Inferior parietal cortex (tissue), 1 donor: ENCODE results near the gene TAF4B.
"Not testable (repeated sequence)": the region's sequence is repeated elsewhere in the genome, so short reads cannot be mapped to it uniquely, and the experiment has no call there.

Source experiments
- DNase-seq: peaks from one replicate; pipeline ENCODE4 v3.0.0-alpha.2; 2016; ENCODE audit errors: extremely low spot score

TAF4B gene

DNA sequence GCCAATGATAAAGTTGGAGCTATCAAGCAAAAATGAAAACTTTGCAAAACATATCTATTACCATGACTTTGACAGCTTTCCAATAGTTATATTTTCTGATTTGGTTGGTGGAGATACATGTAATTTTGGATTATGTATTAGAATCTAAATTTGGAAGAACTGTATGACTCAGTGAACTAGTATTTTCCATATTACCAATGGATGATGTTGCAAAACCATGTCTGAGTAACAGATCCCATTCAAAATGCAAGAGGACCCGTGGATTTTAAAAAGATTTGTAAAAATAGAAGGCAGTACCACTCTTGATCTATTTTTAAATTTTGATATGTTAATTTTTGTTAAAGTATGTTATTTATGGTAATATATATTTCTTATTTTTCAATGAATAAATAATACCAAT lies 83.0 kb downstream of the TAF4B start:
- no peak for DNase-seq

DNA sequence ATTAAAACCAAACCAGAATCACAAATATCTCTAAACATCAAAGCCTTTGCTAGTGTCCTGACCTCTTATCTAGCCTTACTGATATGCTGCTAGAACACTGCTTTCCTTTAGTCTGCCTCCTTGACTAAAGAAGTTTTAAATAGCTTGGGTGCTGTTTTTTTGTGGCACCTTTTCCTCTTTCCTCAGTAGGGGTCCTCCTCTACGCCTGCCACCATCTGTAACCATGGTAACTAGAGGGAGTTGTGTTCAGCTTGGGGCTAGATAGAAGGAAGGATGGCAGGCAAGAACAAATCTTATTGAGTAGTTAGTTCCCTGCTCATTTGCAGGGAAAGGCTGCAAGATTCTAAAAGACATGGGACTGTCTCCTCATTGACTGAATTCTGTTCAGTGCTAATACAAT lies 86.0 kb downstream of the TAF4B start:
- DNase-seq: no peak

DNA sequence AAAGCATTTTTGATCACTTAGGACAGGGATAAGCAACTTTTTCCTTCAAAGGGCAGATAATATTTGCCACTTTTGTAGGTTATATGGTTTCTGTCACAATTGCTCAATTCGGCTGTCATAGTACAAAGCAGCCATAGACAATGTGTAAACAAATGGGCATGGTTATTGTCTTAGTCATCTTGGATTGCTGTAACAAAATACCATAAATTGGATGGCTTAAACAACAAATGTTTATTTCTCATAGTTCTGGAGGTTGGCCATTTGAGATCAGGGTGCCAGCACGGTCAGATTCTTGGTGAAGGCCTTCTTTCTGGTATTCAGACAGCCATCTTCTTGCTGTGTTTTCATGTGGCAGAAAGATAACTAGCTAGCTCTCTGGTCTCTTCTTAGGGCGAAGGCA lies 91.2 kb downstream of the TAF4B start:
- no peak for DNase-seq

DNA sequence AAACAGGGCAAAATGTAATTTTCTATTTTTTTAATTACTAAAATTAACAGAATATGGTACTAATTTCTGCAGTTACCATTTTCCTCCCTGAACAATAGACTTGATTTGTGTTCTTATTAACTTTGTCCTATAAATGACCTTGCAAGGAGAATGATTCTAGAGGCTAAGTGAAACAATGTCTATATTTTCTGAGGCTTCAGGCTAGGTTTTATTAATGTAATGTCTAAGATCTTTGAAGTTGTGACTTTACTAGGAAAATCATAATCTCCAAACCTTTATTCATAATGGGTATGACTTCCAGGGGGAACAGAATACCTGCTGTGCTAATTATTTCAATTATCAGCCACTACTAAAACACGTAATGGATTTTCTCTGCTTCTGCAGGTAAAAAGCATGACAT lies 94.4 kb downstream of the TAF4B start:
- no peak for DNase-seq

DNA sequence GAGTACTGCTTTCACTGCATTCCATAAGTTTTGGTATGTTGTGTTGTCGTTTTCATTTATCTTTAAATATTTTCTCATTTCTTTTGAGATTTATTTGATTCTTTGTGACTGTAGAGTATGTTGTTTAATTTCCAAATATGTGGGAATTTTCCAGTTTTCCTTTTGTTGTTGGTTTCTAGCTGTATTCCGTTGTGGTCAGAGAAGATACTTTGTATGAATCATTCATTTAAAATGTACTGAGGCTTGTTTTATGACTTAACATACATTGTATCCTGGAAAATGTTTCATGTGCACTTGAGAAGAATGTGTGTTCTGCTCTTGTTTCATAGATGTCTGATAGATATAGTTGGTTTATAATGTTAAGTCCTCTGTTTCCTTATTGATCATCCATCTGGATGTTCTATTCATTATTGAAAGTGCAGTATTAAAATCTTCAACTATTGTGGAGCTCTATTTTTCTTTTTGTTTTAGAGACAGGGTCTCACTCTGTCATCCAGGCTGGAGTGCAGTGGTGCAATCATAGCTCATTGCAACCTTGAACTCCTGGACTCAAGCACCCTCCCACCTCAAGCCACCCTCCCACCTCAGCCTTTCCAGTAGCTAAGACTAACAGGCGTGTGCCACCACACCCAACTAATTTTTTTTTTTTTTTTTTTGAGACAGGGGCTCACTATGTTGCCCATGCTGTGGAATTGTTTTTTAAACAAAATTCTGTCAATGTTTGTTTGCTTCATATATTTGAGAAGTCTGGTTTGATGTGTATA lies 96.8 kb downstream of the TAF4B start:
- no peak for DNase-seq

DNA sequence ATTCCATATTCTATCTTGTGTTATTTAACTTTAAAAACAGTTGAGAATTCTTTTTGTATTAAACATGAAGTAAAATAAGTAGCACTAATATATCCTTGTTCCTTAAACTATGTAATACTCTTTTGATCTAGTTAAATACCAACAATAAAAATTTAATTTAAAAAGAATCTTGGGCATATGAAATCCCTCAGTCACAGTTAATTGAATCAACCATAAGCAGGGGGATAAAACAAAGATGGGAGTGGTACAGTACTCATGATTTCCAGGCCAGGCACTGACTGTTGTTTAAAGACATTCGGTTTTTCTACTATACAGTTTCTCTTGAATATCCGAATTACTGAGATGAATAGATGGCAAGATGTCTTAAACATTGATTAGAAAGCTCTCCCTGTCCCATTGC lies 99.5 kb downstream of the TAF4B start:
- no peak for DNase-seq

DNA sequence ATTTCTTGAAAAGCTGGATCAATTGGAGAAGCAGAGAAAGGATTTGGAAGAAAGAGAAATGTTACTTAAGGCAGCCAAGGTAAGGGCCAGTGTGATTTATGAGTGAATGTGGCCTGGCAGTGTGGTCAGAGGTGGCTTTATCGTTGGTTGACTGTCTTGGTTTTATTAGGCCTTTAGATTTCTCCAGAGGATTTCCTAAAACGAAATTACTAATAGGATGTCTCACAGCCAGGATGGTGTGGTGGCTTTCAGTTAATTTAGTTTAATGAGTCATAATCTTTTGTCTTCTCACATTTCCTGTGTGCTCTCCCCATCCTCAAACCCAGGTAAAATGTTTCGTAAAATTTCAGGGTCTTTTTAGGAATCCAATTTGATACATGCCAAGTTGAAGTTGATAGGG lies 100.8 kb downstream of the TAF4B start:
- DNase-seq: no peak

DNA sequence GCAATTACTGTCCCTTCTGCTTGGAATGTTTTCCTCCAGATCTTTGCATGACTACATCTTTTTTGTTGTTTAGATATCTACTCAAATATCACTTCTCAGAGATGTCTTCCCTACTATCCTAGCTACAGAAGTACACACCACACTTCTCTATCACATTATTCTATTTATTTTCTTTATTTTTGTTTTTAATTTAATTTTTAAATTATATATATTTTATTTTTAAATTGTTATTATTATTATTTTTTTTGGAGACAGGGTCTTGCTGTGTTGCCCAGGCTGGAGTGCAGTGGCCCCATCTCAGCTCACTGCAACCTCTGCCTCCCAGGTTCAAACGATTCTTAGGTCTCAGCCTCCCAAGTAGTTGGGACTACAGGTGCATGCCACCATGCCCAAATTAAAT lies 106.7 kb downstream of the TAF4B start:
- DNase-seq: no peak

DNA sequence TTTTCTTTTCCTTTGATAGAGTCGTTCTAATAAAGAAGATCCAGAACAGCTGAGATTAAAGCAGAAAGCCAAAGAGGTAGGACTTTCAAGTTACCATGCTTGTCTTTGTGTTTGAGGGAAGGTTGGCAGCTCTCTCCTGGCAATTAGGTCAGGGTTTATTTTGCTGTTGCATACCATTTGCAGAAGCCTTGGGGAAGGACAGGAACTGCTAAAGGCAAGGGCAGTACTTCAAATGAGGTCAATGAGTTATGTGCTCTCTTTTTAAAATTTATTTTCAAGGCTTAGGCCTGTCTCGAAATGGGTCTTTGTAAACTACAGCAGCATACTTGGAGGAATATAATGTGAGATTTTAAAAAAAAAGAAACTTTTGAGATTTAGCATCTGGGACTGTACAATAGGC lies 108.9 kb downstream of the TAF4B start:
- DNase-seq: no peak

DNA sequence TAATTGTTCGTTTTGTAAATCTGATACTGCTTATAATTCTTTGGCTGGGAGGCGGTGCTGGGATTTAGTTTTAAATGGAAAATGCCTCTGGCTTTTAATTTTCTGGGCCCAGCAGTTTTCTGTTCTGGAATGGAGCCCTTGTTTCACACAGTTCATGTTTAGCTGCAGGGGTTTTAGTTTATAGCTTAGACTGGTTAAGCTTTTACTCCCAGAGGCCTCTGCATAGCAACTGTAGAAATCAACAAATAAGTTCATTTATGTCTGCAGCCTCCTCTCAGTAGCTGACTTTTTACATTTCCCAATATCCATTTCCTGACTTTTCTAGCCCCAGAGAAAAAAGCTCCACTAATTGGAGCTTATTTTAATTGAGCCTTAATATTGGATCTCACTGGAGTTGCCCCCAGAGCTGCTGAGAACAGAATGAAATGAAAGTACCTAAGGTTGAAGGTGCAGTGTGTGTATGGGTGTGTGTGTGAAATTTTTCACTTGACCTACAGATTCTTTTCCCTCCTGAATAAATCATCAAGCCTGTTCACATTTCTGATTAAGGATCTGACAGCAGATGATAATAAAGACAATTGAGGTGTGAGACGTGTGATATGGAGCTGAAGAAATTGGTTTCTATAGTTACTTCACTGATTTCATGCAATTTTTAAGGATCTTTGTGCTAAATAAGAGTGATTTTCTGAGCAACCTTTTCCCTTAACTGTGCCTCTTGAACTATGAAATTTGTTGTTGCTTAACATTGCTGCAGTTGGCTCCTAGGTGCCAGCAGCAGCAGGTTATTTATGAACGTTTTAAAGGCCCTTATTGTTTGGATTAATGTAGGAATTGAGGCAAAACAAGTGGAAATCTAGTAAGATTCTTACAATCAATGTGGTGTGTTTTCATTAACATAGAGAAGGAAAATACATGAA lies 109.6 kb downstream of the TAF4B start:
- DNase-seq: peak; percentile 14

DNA sequence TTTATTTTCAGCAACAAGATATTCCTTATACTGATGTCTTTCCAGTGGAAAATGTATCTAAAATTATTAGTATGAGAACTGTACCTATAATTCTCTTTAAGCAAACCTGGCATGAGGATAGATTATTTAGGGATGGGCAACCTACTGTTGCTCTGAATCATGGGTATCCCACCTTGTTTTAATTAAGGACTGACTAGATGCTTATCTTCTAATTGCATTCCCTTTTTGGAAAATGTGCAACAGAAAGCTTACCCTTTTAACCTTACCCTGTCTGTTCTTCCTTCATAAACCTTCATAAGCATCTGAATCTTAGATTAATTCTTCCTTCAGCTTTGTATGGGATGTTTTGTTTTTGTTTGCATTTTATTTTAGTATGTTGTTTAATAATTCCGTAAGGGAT lies 110.3 kb downstream of the TAF4B start:
- no peak for DNase-seq

DNA sequence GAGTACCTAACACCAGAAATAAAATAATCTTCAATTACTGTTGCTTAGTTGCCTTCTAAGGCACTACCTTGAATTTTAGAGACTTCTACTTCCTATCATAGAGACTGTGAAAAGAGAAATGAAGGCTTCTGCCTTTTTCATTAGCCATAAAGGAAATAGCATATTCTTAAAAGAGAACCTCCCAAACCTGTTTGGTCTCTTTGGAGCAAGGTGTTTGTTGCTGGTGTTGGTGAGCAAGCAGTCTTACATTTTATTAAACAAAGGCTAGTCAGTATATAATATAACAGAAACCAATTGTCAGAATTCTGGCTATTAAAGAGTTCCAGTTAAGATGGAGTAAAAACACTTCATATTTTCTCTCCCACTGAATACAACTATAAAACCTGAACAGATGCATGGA lies 116.4 kb downstream of the TAF4B start:
- DNase-seq: no peak

DNA sequence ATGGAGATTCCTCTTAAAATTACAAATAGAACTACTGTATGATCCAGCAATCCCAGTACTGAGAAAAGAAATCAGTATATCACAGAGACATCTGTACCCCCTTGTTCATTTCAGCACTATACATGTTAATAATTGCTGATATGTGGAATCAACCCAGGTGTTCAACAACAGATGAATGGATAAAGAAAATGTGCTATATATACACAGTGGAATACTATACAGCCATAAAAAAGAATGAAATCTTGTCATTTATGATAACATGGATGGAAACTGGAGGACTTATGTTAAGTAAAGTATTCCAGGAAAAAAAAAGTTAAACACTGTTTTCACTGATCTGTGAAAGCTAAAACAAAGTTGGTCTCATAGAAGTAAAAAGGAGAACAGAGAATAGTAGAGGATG lies 124.7 kb downstream of the TAF4B start:
- DNase-seq: no peak

DNA sequence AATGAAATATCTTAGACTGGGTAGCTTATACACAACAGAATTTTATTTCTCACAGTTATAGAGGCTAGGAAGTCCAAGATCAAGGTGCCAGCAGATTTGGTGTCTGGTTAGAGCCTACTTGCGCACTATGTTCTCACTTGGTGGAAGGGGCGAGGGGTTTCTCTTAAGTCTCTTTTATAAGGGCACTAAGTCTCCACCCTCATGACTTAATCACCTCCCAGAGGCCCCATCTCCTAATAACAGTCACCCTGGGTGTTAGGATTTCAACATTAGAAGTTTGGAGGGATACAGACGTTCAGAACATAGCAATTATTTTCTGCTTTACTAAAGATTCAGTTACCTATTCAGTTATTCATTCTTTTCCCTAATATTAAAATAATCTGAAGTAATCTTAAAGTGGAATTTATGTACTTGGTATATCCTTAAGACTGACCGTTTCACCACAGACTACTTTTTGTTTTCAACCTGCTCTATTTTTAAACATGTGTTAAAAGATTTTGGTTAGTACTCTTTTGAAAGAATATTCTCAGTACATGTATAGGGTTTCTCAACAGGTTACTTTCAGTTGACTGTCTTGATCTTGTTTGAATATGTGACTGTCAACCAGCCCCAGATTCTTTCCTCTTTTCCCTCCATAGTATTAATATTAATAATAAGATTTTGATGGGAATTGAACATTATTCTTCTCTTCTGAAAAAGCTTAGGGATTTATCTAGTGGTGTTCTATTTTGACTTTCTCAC lies 130.0 kb downstream of the TAF4B start:
- no peak for DNase-seq

DNA sequence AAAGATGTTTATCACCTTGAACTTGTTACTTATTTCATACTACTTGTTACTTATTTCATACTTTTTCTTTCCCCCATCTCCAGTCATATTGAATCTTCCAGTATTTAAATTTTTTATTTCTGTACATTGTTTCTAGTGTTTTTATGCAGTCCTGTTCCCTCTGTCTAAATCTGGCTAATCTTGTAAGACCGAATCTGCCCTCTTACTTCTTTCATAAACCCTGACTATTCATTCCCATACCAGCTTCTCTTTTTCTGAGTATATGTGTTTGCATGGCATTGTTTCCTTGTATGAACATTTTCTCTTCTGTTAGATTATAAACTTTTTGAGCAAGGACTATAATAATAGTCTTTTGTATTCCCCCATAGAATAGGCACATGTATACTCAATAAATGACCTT lies 131.7 kb downstream of the TAF4B start:
- DNase-seq: no peak

DNA sequence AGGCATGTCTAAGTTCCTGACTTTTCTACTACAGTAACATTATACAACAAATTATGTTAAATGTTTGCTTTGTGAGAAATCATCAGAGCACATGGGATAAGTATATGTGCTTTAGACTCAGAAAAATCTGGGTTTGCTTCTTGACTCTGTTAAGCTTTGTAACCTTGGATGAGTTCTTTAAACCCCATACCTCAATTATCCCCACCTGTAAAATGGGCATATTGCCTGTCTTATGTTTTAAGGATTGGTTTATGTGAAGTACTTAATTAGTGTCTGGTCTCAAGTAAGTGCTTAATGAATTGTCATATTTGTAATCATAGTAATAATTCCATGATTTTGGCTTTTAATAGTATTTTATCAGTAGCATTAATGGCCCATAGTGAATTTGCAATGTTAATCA lies 135.8 kb downstream of the TAF4B start:
- DNase-seq: no peak

DNA sequence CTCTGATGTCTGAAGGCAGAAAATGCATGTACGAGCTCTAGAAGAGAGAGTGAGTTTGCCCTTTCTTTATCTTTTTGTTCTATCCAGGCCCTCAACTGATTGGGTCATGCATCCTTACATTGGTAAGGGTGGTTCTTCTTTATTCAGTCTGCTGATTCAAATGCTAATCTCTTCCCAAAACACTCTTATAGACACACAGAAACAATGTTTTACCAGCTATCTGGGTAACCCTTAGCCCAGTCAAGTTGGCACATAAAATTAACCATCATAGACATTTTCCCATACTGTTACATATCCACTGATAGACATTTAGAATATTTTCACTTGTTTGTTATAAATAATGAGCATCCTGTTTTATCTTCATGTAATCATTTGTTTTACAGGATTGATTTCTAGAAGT lies 141.2 kb downstream of the TAF4B start:
- no peak for DNase-seq

DNA sequence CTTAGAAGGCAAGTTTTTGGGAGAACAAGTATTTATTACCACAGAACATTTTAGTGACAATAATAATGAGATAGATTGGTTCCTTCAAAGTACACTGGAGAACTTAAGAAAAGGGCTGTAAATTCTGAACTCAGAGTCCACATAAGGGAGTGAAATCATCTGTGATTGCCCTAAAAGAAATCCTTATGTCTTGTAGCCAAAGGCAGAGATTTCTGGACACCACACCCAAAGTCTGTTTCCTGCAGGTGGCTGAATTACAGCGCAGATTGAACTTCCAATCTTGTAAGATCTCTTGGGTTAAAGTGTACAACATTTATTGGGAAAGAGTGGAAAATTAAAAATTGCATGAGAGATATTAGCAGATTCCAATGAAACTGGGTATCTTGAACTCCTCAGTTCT lies 143.8 kb downstream of the TAF4B start:
- DNase-seq: no peak

DNA sequence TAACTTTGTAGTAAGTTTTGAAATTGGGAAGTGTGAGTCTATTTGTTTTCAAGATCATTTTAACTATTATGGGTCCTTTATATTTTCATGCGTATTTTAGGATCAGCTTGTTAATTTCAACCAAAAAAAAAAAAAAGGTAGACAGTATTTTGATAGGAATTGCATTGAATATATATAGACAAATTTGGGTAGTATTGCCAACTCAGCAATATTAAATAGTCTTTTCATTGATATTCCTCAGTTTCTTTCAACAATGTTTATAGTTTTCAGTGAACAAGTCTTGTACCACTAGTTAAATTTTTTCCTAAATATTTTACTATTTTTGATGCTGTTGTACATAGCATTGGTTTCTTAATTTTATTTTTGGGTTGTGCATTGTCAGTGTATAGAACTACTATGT lies 149.9 kb downstream of the TAF4B start:
- DNase-seq: no peak

DNA sequence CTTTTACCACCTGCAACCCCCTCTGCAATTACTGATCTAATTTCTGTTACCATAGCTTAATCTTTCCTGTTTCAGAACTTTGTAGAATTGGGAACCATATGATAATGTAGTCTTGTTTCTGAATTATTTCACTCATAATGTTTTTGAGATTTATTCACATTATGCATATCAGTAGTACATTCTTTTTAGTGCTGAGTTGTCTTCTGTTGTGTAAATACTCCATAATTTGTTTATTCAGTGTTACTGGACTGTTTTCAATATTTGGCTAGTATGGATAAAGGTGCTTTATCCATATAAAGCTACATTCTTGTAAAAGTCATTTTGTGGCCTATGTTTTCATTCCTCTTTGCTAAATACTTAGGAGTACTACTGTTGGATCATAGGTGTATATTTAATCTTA lies 152.5 kb downstream of the TAF4B start:
- no peak for DNase-seq

DNA sequence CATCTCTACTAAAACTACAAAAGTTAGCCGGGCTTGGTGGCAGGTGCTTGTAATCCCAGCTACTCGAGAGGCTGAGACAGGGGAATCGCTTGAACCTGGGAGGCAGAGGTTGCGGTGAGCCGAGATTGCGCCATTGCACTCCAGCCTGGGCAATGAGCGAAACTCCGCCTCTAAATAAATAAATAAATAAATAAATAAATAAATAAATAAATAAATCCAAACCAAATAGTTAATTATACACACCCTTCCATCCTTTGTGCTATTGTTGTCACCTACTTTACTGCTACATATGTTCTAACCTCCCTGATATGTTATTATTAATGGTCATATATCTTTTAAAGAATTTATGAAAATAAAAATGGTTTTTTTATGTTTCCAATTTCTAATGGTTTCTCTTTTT lies 155.3 kb downstream of the TAF4B start:
- not testable (repeated sequence) for DNase-seq

DNA sequence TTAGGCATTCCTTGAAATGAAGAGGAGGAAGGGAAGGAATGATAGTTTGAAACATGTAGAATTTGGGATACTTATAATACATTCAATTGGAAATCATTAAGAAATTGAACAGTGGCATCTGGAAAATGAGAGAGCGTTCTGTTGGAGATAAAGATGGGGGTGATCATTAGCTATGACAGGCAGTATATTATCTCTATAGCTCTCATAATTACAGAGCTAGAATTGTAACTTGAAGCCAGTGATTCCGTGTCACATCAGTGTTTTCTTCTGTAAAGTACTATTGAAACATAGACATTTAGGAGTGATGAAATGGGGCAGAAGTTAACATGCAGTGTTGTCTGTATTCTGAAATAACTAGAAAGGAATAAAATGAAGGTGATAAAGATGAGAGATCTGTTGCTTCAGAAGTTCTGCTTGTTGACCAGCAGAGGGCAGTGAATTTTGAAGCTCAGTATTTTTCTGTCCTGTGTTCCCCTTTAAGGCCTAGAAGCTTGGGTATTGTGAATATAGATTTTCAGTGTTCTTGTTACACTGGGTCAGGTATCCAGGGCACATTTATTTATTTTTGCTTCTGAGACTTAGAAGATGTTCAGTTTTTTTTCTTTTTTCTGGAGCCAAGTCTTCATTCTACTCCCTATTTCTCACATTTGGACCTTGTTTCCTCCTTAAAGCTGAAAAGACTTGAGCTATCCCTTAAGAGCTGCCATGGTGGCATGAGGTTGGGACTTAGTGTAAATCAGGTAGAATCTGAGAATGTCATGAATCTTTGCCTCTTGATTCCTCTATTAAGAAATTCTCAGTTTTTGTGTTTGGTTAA lies 157.4 kb downstream of the TAF4B start:
- DNase-seq: peak; percentile 72
